BLaER1 treated with 17β-estradiol and CSF1 and Interleukin-3, amounts not matched to agents 10 nM and 100 nM (cell line): ENCODE measurements around the gene GDAP1L1.
"Not testable (repeated sequence)": the region's sequence is repeated elsewhere in the genome, so short reads cannot be mapped to it uniquely, and the experiment has no call there.

ENCODE experiments used
- H3K27ac ChIP-seq, 11 experiments: shearing (Covaris generic); formaldehyde crosslinking; 2 replicates each; pipeline ENCODE4 v1.8.1; 2022
- H3K27me3 ChIP-seq, 11 experiments: shearing (Covaris generic); formaldehyde crosslinking; 2 replicates each; pipeline ENCODE4 v1.8.1; 2022
- H3K36me3 ChIP-seq, 11 experiments: shearing (Covaris generic); formaldehyde crosslinking; 2 replicates each; pipeline ENCODE4 v1.8.1; 2022
- H3K4me1 ChIP-seq, 10 experiments: shearing (Covaris generic); formaldehyde crosslinking; 2 replicates each; pipeline ENCODE4 v1.8.1; 2022
- H3K4me2 ChIP-seq, 11 experiments: shearing (Covaris generic); formaldehyde crosslinking; 2 replicates each; pipeline ENCODE4 v1.8.1; 2022
- H3K4me3 ChIP-seq, 10 experiments: shearing (Covaris generic); formaldehyde crosslinking; 2 replicates each; pipeline ENCODE4 v1.8.1; 2022
- H3K9ac ChIP-seq, 11 experiments: shearing (Covaris generic); formaldehyde crosslinking; 2 replicates each; pipeline ENCODE4 v1.8.1; 2022
- H3K9me3 ChIP-seq, 11 experiments: shearing (Covaris generic); formaldehyde crosslinking; replicated peaks in 1 of 11; 2 replicates each; pipeline ENCODE4 v1.8.1; 2022
- H4K20me1 ChIP-seq, 11 experiments: shearing (Covaris generic); formaldehyde crosslinking; 2 replicates each; pipeline ENCODE4 v1.8.1; 2022
- Cebpa-rat ChIP-seq, 11 experiments: shearing (Covaris generic); IDR thresholded peaks; 2 replicates each; pipeline ENCODE4 v1.8.1; 2022

GDAP1L1 gene

GRCh38 chr20:44224637-44225036, 22.5 kb upstream of the GDAP1L1 start:
- no peak for TF ChIP-seq Cebpa-rat (IDR thresholded peaks at IDR 0.05)
- H3K4me3 ChIP-seq: no peak overlapping the region

DNA sequence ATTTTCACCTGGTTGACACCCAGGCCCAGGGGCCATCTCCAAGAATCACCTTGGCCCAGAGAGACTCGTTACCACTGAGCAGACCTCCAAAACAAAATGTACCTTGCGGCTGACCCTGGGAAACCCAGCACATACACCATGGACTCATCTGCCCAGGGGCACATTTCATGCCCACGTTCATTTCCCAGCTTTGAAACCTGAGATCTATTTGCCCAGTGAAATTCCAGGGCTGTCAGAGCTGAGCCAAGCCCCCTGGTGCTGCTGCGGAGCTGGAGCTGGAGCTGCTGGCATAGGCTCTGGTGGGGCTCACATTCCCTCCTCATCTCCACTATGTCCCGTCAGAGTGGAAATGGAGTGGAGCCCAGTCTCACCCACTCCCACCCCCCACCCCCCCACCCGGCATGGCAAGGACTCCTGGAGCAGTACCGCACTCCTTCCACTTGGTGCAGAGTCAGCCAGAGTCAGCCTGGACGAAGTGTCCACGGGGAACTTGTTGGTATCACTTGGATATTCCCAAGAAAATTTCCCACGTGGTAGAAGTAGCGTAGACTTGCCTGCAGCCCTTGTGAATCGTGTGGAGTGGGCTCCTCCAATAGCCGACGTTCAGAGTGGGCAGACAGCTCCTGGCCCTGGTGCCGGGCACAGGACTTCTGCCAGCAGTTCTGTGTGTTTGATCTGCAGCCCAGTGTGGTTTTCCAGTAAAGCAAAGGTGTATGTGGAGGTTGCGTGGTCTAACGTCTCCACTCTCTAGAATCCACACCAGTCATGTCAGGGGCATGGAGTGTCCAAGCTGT, 18.4 kb upstream of the GDAP1L1 start:
- Histone ChIP-seq H3K4me2 (no peak overlapping the region), H3K27me3 (no peaks in the 10 kb centered on the region), H3K9ac (no peak overlapping the region), H3K36me3 (no peaks in the 10 kb centered on the region), H3K4me3 (no peak overlapping the region), H3K4me1 (peaks cover 0 to 4% (median 0%) of the 10 kb centered on the region in 10 experiments; a peak in 1 of 20 replicates), H3K9me3 (no peaks in the 10 kb centered on the region), H3K27ac (no peak overlapping the region), H4K20me1 (no peaks in the 10 kb centered on the region; a peak in 1 of 22 replicates)
- TF ChIP-seq Cebpa-rat (IDR thresholded peaks at IDR 0.05): no peak

More at GRCh38 chr20:44224637-44225036, 22.5 kb upstream of the GDAP1L1 start:
- H3K9ac ChIP-seq: no peak overlapping the region
- no peak overlapping the region for H3K4me2 ChIP-seq
- H3K36me3 ChIP-seq: no peaks in the 10 kb centered on the region
- no peaks in the 10 kb centered on the region; a peak in 1 of 22 replicates for H4K20me1 ChIP-seq
- no peaks in the 10 kb centered on the region for H3K27me3 ChIP-seq
- H3K4me1 ChIP-seq: peaks cover 0 to 5% (median 0%) of the 10 kb centered on the region in 10 experiments; a peak in 3 of 20 replicates
- no peak overlapping the region for H3K27ac ChIP-seq
- no peaks in the 10 kb centered on the region for H3K9me3 ChIP-seq

- Histone ChIP-seq H3K9ac (no peak overlapping the region), H3K4me2 (no peak overlapping the region), H3K27me3 (no peaks in the 10 kb centered on the region), H3K4me1 (peaks cover 0 to 1% (median 0%) of the 10 kb centered on the region in 10 experiments; a peak in 2 of 20 replicates), H3K27ac (no peak overlapping the region), H4K20me1 (no peaks in the 10 kb centered on the region; a peak in 1 of 22 replicates), H3K4me3 (no peak overlapping the region), H3K9me3 (no peaks in the 10 kb centered on the region), H3K36me3 (no peaks in the 10 kb centered on the region)
- no peak for TF ChIP-seq Cebpa-rat (IDR thresholded peaks at IDR 0.05)
Measured at GRCh38 chr20:44231193-44231592, 15.9 kb upstream of the GDAP1L1 start.

DNA sequence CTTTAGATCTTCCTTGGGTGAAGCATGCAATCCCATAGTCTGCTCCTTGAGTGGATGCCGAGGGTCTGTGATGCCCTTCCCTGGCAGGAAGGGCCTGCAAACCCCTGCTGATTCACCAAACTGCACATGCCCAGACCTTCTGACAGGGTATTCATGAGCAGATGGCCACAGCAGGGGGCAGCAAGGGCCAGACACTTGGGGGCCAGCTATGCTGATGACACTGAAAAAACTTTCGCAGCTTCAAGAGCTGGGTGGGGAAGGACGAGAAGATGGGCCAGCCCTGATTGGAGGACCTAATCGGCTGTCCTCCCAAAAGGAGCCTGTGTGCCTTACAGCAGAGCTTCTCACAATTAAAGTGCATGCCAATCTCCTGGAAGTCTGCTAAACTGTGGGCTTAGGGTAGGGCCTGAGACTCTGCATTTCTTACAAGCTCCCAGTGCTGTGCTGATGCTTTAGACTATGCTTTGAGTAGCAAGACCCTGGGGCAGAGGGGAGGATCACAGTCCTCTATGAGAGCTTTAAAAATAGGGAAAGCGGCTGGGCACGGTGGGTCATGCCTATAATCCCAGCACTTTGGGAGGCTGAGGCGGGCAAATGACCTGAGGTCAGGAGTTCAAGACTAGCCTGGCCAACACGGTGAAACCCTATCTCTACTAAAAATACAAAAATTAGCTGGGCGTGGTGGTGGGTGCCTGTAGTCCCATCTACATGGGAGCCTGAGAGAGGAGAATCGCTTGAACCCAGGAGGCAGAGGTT, 15.2 kb upstream of the GDAP1L1 start:
- no peak for TF ChIP-seq Cebpa-rat (IDR thresholded peaks at IDR 0.05)

DNA sequence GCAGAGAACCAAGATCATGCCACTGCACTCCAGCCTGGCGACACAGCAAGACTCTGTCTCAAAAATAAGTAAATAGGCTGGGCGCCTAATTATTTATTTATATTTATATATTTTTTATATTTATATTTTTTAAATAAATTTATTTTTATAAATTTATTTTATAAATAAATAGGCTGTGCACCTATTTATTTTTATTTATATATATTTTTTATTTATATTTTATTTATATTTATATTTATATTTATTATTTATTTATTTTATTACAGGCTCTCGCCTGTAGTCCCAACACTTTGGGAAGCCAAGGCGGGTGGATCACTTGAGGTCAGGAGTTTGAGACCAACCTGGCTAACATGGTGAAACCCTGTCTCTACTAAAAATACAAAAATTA, 14.6 kb upstream of the GDAP1L1 start:
- H3K9ac ChIP-seq, H3K4me3 ChIP-seq, H3K9me3 ChIP-seq, H3K36me3 ChIP-seq, H3K27ac ChIP-seq, H3K4me2 ChIP-seq, H3K27me3 ChIP-seq, H4K20me1 ChIP-seq, H3K4me1 ChIP-seq: not testable (repeated sequence)

More for the DNA sequence above, 15.2 kb upstream of the GDAP1L1 start:
- Histone ChIP-seq H4K20me1 (no peaks in the 10 kb centered on the region; a peak in 1 of 22 replicates), H3K9ac (no peak overlapping the region), H3K4me2 (no peak overlapping the region), H3K27ac (no peak overlapping the region), H3K27me3 (no peaks in the 10 kb centered on the region), H3K4me3 (no peak overlapping the region), H3K9me3 (no peaks in the 10 kb centered on the region), H3K36me3 (no peaks in the 10 kb centered on the region), H3K4me1 (no peaks in the 10 kb centered on the region; a peak in 1 of 20 replicates)

GRCh38 chr20:44233436-44234016, 13.6 kb upstream of the GDAP1L1 start:
- no peak for TF ChIP-seq Cebpa-rat (IDR thresholded peaks at IDR 0.05)
- no peaks in the 10 kb centered on the region for H3K36me3 ChIP-seq
- no peak overlapping the region for H3K9ac ChIP-seq
- H3K27me3 ChIP-seq: no peaks in the 10 kb centered on the region
- H4K20me1 ChIP-seq: no peaks in the 10 kb centered on the region; a peak in 1 of 22 replicates
- no peak overlapping the region for H3K4me2 ChIP-seq
- H3K27ac ChIP-seq: no peak overlapping the region
- H3K4me1 ChIP-seq: no peaks in the 10 kb centered on the region; a peak in 1 of 20 replicates
- H3K9me3 ChIP-seq: no peaks in the 10 kb centered on the region
- H3K4me3 ChIP-seq: no peak overlapping the region

DNA sequence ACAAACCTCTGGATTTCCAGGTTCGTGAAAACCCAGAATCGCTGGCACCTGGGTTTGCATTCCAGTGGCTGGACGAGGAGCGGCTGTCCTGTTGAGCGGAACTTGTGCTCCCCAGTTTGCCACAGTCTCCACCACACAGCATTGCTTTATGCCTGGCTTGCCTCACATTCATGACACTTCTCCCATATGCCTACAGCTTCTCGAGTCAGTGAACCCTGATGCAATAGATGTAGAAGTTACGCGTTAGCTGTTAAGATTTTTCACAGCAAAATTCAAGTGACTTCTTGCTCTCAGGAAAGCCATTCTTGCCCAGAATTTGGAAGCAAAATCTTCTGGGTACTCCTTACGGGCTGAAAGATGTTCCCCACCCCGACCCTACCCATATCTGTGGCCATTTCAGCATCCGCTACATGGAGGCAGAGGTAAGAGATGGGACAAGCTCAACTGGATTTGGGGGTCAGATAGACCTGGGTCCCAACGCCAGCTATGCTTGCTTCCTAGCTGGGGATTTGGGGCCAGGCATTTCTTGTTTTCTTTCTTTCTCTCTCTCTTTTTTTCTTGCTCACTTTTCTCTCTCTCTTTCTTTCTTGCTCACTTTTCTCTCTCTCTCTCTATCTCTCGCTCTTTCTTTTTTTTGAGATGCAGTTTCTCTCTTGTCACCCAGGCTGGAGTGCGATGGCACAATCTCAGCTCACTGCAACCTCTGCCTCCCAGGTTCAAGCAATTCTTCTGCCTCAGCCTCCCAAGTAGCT, 12.4 kb upstream of the GDAP1L1 start:
- no peaks in the 10 kb centered on the region; a peak in 1 of 20 replicates for H3K4me1 ChIP-seq
- no peaks in the 10 kb centered on the region for H3K36me3 ChIP-seq
- H3K27ac ChIP-seq: no peak overlapping the region
- no peak for TF ChIP-seq Cebpa-rat (IDR thresholded peaks at IDR 0.05)
- H3K9ac ChIP-seq: no peak overlapping the region
- H3K4me3 ChIP-seq: no peak overlapping the region
- H3K4me2 ChIP-seq: no peak overlapping the region
- H4K20me1 ChIP-seq: no peaks in the 10 kb centered on the region
- no peaks in the 10 kb centered on the region for H3K27me3 ChIP-seq
- no peaks in the 10 kb centered on the region for H3K9me3 ChIP-seq

DNA sequence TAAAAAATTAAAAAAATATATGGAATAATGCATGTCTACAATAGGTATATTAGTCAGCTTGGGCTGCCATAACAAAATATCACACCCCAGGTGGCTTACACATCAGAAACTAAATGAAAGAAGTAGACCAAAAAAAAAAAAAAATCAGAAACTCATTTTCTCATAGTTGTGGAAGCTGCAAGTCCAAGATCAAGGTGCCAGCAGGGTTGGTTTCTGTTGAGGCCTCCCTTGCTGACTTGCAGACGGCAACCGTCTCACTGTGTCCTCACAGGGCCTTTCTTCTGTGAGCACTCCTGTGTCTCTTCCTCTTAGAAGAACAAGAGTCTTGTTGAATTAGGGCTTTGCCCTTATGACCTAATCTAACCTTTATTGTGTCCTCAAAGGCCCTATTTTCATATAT, 11.4 kb upstream of the GDAP1L1 start:
- Histone ChIP-seq H3K27ac (no peak overlapping the region), H3K27me3 (no peaks in the 10 kb centered on the region), H4K20me1 (no peaks in the 10 kb centered on the region), H3K9ac (no peak overlapping the region), H3K9me3 (no peaks in the 10 kb centered on the region), H3K4me3 (no peak overlapping the region), H3K4me1 (no peaks in the 10 kb centered on the region; a peak in 1 of 20 replicates), H3K4me2 (no peak overlapping the region), H3K36me3 (no peaks in the 10 kb centered on the region)
- TF ChIP-seq Cebpa-rat (IDR thresholded peaks at IDR 0.05): no peak

- not testable (repeated sequence) for H3K4me2 ChIP-seq, H3K4me3 ChIP-seq, H3K4me1 ChIP-seq, H3K9me3 ChIP-seq, H3K9ac ChIP-seq, H3K36me3 ChIP-seq, H4K20me1 ChIP-seq, H3K27ac ChIP-seq, H3K27me3 ChIP-seq
Measured at GRCh38 chr20:44236840-44237239, 10.3 kb upstream of the GDAP1L1 start.
